ENCODE data around the gene TEKT3.

The TEKT3 gene

DNA sequence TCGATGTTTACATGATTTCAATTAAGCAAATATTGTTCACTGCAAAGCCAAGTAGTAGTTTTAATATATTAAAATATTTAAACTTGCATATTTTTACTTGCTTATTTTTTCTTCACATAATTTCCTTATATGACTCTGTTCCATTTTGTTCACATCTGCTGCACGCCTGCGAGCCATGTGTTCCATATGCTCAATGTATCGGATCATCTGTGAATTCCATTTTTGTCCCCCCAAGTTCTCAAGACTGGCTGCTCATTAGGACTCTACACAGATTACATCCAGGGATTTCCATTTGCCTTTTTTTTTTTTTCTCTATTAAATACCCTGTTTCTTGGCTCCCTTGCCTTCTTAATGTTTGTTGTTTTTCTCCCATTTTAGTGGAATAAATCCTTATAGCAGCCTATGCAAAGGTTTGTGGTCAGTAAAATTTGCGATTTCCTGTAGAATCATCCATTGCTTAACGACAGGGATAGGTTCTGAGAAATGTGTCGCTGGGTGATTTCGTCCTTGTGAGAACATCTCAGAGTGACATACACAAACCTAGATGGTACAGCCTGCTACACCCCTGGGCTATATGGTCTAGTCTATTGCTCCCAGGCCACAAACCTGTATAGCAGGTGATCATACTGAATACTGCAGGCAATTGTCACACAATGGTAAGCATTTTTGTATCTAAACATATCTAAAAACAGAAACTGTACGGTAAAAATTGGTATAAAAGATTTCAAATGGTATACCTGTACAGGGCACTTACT is 30.2 kb upstream of the TEKT3 start:
- H3K27ac ChIP-seq (ENCODE audit: low read length), result no peak overlapping the region
- no peak overlapping the region for H3K9ac ChIP-seq (ENCODE audit: low read length)
- H3K4me3 ChIP-seq (ENCODE audit: low read length), result no peak overlapping the region
- no peaks in the 10 kb centered on the region for H3K27me3 ChIP-seq (ENCODE audit: control insufficient read depth, insufficient read depth, low read length)
- H3K9me3 ChIP-seq (ENCODE audit: control insufficient read depth, low read depth, low read length), result no peaks in the 10 kb centered on the region
- H3K4me1 ChIP-seq (ENCODE audit: control insufficient read depth, low read depth, low read length), result peaks cover 4% of the 10 kb centered on the region
- H3K36me3 ChIP-seq (ENCODE audit: control insufficient read depth, low read depth, low read length), result no peaks in the 10 kb centered on the region

DNA sequence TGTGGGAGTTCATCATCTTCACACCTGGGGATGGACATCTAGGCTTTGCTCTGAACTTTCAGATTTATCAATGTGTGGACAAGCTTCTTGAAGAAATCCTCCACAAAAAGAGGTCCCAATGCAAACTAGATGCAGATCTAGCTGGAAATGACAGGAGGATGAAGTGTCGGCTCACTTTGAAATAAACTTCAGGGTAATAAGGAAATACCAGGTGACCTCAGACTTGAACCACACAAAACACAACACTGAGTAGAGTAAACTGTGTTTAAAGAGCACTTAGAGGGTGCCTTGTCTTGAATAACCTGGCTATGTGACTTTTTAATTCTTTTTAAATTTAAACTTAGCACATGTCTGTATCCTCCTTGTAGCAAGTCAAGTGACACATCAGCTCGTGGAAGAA is 27.2 kb upstream of the TEKT3 start:
- Histone ChIP-seq H3K27ac (ENCODE audit: low read length) (no peak overlapping the region), H3K9ac (ENCODE audit: low read length) (no peak overlapping the region), H3K4me1 (ENCODE audit: control insufficient read depth, low read depth, low read length) (peaks cover 4% of the 10 kb centered on the region), H3K9me3 (ENCODE audit: control insufficient read depth, low read depth, low read length) (no peaks in the 10 kb centered on the region), H3K36me3 (ENCODE audit: control insufficient read depth, low read depth, low read length) (no peaks in the 10 kb centered on the region), H3K4me3 (ENCODE audit: low read length) (no peak overlapping the region), H3K27me3 (ENCODE audit: control insufficient read depth, insufficient read depth, low read length) (no peaks in the 10 kb centered on the region)

DNA sequence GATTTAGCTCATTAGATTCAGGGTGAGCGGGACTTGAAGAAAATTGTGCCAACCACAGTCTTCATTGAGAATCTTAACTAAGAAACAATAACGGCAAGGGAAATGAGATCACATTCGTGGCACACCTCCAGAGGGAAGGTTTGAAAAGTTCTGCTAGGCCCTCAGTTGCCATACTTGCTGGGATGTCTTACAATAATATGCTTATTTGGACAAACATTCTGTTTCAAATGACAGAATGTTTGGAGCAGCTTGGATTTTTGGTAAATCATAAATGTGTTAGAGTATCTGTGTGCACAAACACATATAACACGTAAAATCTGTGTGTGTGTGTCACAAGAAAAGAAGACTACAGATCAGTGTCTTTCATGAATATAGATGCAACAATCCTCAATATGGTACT is 24.6 kb upstream of the TEKT3 start:
- Histone ChIP-seq H3K9me3 (ENCODE audit: control insufficient read depth, low read depth, low read length) (no peaks in the 10 kb centered on the region), H3K9ac (ENCODE audit: low read length) (no peak overlapping the region), H3K4me1 (ENCODE audit: control insufficient read depth, low read depth, low read length) (peaks cover 4% of the 10 kb centered on the region), H3K27ac (ENCODE audit: low read length) (no peak overlapping the region), H3K4me3 (ENCODE audit: low read length) (no peak overlapping the region), H3K27me3 (ENCODE audit: control insufficient read depth, insufficient read depth, low read length) (no peaks in the 10 kb centered on the region), H3K36me3 (ENCODE audit: control insufficient read depth, low read depth, low read length) (no peaks in the 10 kb centered on the region)

DNA sequence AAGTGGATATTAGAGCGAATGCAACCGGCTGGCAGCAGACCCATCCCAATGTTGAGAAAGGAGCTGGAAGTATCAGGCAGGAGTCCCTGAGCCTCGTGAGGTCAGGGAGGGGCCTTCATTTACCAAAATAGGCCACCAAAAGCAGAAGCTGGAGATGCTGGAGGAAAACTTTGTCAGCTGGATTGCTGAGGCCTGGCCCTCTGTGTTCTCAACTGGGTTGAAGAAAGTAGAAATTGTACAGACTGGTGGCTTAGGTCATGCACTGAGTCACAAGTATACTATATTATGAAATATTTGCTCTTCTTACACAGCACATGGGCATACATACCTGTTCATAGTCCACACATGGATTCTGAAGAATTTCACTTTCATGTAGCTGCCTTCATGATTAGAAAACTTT is 23.2 kb upstream of the TEKT3 start:
- Histone ChIP-seq H3K4me1 (ENCODE audit: control insufficient read depth, low read depth, low read length) (no peaks in the 10 kb centered on the region), H3K27ac (ENCODE audit: low read length) (no peak overlapping the region), H3K9me3 (ENCODE audit: control insufficient read depth, low read depth, low read length) (no peaks in the 10 kb centered on the region), H3K9ac (ENCODE audit: low read length) (no peak overlapping the region), H3K27me3 (ENCODE audit: control insufficient read depth, insufficient read depth, low read length) (no peaks in the 10 kb centered on the region), H3K4me3 (ENCODE audit: low read length) (no peak overlapping the region), H3K36me3 (ENCODE audit: control insufficient read depth, low read depth, low read length) (no peaks in the 10 kb centered on the region)

DNA sequence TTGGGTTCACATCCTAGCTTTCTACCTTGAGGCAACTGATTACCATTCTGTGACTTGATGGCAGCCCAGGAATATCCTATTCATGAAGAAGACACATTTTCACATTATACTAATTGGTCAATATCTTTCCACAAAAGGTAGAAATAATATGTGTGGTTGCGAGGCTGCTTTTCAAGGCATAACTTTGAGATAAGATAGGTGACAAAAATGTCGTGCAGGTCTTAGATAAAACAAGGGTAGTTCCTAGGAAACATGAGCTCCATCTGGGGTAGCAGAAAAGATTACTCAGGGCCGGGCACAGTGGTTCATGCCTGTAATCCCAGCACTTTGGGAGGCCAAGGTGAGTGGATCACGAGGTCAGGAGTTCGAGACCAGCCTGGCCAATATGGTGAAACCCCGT is 22.3 kb upstream of the TEKT3 start:
- no peak overlapping the region for H3K4me3 ChIP-seq (ENCODE audit: low read length)
- no peaks in the 10 kb centered on the region for H3K4me1 ChIP-seq (ENCODE audit: control insufficient read depth, low read depth, low read length)
- no peak overlapping the region for H3K27ac ChIP-seq (ENCODE audit: low read length)

DNA sequence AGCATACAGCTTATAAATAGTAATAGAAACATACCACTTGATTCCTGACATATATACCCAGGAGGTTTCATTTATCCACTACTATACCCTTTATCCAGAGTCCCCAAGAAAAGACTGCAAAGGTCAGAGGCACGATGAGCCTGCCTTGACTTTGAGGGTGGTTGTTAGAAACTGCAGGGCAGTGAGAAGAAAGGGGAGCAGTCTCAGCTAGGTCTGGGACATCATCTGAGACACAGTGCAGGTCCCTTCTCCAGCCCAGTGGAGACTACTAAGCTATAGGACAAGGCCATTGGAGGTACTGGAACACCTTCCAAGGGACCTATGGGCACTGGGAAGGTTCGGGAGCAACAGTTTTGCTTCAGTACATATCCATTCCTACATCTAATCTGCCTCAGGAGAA is 20.2 kb upstream of the TEKT3 start:
- Histone ChIP-seq H3K4me3 (ENCODE audit: low read length) (no peak overlapping the region), H3K27ac (ENCODE audit: low read length) (no peak overlapping the region), H3K36me3 (ENCODE audit: control insufficient read depth, low read depth, low read length) (no peaks in the 10 kb centered on the region), H3K9ac (ENCODE audit: low read length) (no peak overlapping the region), H3K9me3 (ENCODE audit: control insufficient read depth, low read depth, low read length) (no peaks in the 10 kb centered on the region), H3K27me3 (ENCODE audit: control insufficient read depth, insufficient read depth, low read length) (no peaks in the 10 kb centered on the region), H3K4me1 (ENCODE audit: control insufficient read depth, low read depth, low read length) (no peaks in the 10 kb centered on the region)

More for the DNA sequence above, 22.3 kb upstream of the TEKT3 start:
- H3K27me3 ChIP-seq (ENCODE audit: control insufficient read depth, insufficient read depth, low read length), result no peaks in the 10 kb centered on the region
- no peaks in the 10 kb centered on the region for H3K36me3 ChIP-seq (ENCODE audit: control insufficient read depth, low read depth, low read length)
- no peak overlapping the region for H3K9ac ChIP-seq (ENCODE audit: low read length)
- H3K9me3 ChIP-seq (ENCODE audit: control insufficient read depth, low read depth, low read length), result no peaks in the 10 kb centered on the region

DNA sequence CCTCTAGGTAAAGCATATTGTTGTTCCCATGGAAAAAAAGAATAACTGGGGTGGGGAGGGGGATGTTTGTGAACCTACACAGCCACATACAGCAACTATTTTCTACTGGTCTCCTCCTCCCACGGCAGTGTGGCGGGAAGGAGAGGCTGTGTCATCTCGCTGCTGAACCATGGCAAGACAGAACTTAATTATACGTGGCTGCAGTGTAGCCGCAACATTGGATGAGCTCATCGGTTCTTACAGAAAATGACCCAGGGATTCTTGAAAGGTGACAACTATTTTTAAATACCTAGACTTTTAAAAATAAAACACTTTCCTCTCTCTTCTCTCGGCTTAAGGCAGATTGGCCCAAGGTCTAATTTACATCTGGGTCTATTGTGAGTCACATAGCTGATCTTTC is 19.8 kb upstream of the TEKT3 start:
- Histone ChIP-seq H3K36me3 (ENCODE audit: control insufficient read depth, low read depth, low read length) (no peaks in the 10 kb centered on the region), H3K9ac (ENCODE audit: low read length) (no peak overlapping the region), H3K4me3 (ENCODE audit: low read length) (no peak overlapping the region), H3K9me3 (ENCODE audit: control insufficient read depth, low read depth, low read length) (no peaks in the 10 kb centered on the region), H3K4me1 (ENCODE audit: control insufficient read depth, low read depth, low read length) (no peaks in the 10 kb centered on the region), H3K27ac (ENCODE audit: low read length) (no peak overlapping the region), H3K27me3 (ENCODE audit: control insufficient read depth, insufficient read depth, low read length) (no peaks in the 10 kb centered on the region)

DNA sequence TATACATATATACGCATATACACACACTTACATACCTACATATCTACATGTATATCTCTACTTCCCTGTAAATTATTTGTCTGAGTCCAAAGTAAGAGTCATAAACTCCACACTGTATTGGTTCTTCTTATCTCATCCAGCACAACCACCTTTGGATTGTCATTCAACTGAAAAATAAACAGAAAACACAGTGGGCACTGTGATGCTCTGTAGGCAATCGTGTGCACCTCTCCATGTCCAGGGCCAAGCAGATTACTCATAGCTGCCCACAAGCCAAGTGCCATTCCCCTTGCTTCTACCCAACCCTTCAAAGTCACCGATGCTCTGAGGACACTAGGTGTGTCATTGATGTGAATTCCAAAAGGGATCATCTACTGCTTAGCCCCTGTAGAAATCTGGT is 12.9 kb upstream of the TEKT3 start:
- Histone ChIP-seq H3K9ac (ENCODE audit: low read length) (no peak overlapping the region), H3K27ac (ENCODE audit: low read length) (no peak overlapping the region)

DNA sequence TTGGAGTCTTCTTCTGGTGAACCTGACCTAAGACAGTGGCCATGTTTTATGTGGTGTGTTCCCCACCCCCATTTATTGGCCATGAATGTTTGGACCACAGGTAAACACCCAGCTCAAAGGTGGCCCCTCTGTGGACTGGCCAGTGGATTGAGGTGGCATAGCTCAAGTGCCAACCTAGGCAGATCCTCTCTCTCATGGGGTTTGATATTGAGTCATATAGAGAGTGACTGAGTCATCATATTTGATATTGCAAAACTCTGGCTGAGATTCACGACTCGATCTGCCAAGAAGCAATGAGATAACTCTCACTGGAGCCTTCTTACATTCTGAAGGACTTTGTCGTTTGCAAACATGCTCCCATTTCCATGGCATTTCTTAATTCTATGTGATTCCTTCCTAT is 10.5 kb upstream of the TEKT3 start:
- no peak overlapping the region for H3K9ac ChIP-seq (ENCODE audit: low read length)
- H3K9me3 ChIP-seq (ENCODE audit: control insufficient read depth, low read depth, low read length), result no peaks in the 10 kb centered on the region
- no peak overlapping the region for H3K27ac ChIP-seq (ENCODE audit: low read length)
- no peaks in the 10 kb centered on the region for H3K36me3 ChIP-seq (ENCODE audit: control insufficient read depth, low read depth, low read length)
- no peak overlapping the region for H3K4me3 ChIP-seq (ENCODE audit: low read length)
- H3K27me3 ChIP-seq (ENCODE audit: control insufficient read depth, insufficient read depth, low read length), result no peaks in the 10 kb centered on the region
- no peaks in the 10 kb centered on the region for H3K4me1 ChIP-seq (ENCODE audit: control insufficient read depth, low read depth, low read length)

More for the DNA sequence above, 12.9 kb upstream of the TEKT3 start:
- no peaks in the 10 kb centered on the region for H3K27me3 ChIP-seq (ENCODE audit: control insufficient read depth, insufficient read depth, low read length)
- H3K4me1 ChIP-seq (ENCODE audit: control insufficient read depth, low read depth, low read length), result no peaks in the 10 kb centered on the region
- no peaks in the 10 kb centered on the region for H3K9me3 ChIP-seq (ENCODE audit: control insufficient read depth, low read depth, low read length)
- H3K36me3 ChIP-seq (ENCODE audit: control insufficient read depth, low read depth, low read length), result no peaks in the 10 kb centered on the region
- no peak overlapping the region for H3K4me3 ChIP-seq (ENCODE audit: low read length)

DNA sequence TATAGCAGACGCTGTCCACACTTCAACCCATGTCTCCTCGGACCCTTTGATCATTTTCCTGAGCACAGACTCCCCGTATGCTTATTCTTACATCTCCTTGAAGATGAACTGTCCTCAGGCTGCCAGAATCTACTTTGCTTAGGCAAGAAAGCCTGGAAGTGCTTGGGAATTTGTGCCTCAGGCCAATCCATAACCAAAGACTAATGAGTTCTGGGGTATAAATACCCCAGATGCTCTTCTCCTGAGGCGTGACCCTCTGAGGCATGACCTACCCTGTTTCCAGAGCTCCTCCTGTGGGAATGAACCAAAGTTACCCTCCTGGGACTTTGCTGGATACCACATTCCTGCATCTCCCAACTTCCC is 10.1 kb upstream of the TEKT3 start:
- no peak overlapping the region for H3K4me3 ChIP-seq (ENCODE audit: low read length)

DNA sequence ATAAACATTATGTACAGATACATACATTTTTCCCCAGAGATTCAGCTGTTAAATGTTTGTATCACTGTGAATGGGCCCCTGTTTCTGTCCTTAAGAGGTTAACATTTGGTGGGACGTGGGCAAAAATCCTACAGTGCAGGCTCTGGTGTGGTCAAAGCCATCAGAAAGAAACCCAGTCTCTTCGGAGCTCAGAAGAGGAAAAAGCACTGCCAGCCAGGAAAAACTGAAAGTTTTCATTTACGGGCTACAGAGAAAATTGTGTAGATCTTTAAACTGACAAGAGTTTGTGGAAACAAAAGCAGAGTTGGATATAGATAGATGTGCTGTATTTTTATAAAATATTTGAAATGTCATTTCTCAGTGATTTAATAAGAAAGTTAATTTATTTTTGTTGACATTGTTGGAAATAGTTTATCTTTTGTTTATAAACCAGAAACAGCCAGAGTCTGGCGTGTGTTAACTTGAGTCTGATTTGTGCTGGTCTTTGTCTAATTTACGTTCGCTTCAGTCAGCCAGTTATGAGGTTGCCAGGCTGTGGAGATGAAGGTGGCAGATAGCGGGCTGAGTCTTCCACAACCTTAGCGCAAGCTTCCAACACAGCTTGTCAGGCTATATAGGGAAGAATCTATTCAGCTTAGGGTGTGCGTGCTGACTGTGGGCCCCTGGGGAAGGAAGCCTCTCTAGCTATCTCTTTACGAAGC is 9.5 kb upstream of the TEKT3 start:
- H3K4me1 ChIP-seq (ENCODE audit: control insufficient read depth, low read depth, low read length), result no peaks in the 10 kb centered on the region
- H3K27ac ChIP-seq (ENCODE audit: low read length), result no peak overlapping the region
- H3K9me3 ChIP-seq (ENCODE audit: control insufficient read depth, low read depth, low read length), result no peaks in the 10 kb centered on the region
- H3K27me3 ChIP-seq (ENCODE audit: control insufficient read depth, insufficient read depth, low read length), result no peaks in the 10 kb centered on the region
- no peaks in the 10 kb centered on the region for H3K36me3 ChIP-seq (ENCODE audit: control insufficient read depth, low read depth, low read length)
- no peak overlapping the region for H3K9ac ChIP-seq (ENCODE audit: low read length)
- H3K4me3 ChIP-seq (ENCODE audit: low read length), result no peak overlapping the region

More for the DNA sequence above, 10.1 kb upstream of the TEKT3 start:
- Histone ChIP-seq H3K27me3 (ENCODE audit: control insufficient read depth, insufficient read depth, low read length) (no peaks in the 10 kb centered on the region), H3K36me3 (ENCODE audit: control insufficient read depth, low read depth, low read length) (no peaks in the 10 kb centered on the region), H3K9ac (ENCODE audit: low read length) (no peak overlapping the region), H3K4me1 (ENCODE audit: control insufficient read depth, low read depth, low read length) (no peaks in the 10 kb centered on the region), H3K27ac (ENCODE audit: low read length) (no peak overlapping the region), H3K9me3 (ENCODE audit: control insufficient read depth, low read depth, low read length) (no peaks in the 10 kb centered on the region)

DNA sequence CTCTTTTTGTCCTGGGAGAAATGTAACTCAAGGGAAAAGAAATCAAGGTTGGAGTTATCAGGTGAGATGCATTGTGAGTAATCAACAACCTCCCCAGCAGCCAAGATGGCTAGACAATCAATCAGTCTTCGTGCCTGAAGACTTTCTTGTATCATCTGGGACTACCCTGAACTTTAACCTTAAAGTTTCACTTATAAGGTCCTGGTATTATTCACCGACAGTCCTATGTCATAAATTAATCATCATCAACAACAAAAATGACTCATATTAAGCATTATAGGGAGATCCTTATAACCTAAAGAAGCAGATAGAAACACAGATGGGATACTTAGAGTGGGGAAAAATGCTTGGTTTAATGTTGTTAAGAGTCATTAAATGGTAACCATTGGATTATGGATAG is 7.7 kb upstream of the TEKT3 start:
- Histone ChIP-seq H3K27ac (ENCODE audit: low read length) (no peak overlapping the region), H3K4me1 (ENCODE audit: control insufficient read depth, low read depth, low read length) (no peaks in the 10 kb centered on the region), H3K9ac (ENCODE audit: low read length) (no peak overlapping the region)

More for the DNA sequence above, 7.7 kb upstream of the TEKT3 start:
- no peak overlapping the region for H3K4me3 ChIP-seq (ENCODE audit: low read length)
- H3K27me3 ChIP-seq (ENCODE audit: control insufficient read depth, insufficient read depth, low read length), result no peaks in the 10 kb centered on the region
- no peaks in the 10 kb centered on the region for H3K36me3 ChIP-seq (ENCODE audit: control insufficient read depth, low read depth, low read length)
- no peaks in the 10 kb centered on the region for H3K9me3 ChIP-seq (ENCODE audit: control insufficient read depth, low read depth, low read length)
